GM19099 (cell line): Measurements from ENCODE around the gene PPP1R9A.

Experiments used
- POLR2A ChIP-seq: IDR thresholded peaks from 3 replicates; pipeline ENCODE4 v1.6.1; 2011; ENCODE audit warnings: low read depth; ENCODE audit not compliant: insufficient read length; ENCODE audit errors: extremely low read depth

Gene PPP1R9A

GRCh38 chr7:95027234-95027872 is 120.0 kb downstream of the PPP1R9A start:
- no peak for TF ChIP-seq POLR2A

- TF ChIP-seq POLR2A = no peak
These were observed 121.3 kb downstream of the PPP1R9A start for GRCh38 chr7:95028683-95029082.

DNA sequence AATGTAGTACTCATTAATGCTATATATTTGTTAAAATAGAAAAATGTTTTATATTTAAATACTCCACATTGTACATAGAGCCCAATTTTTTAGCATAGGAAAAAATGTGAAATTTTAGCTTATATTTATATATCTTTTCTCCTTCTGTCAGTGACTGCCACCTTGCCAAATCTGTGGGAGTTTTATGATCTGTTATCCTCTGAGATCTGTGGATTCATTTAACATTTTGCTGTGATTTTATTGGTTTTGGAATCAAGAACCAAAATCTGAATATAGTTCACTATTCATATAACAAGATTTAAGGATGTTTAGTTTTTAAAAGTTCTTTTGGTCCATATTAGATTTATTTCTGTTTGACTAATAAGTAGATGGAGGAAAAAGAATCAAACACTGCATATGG is 127.9 kb downstream of the PPP1R9A start:
- no peak for TF ChIP-seq POLR2A

- no peak for TF ChIP-seq POLR2A
These were observed 133.6 kb downstream of the PPP1R9A start for GRCh38 chr7:95041031-95041430.

DNA sequence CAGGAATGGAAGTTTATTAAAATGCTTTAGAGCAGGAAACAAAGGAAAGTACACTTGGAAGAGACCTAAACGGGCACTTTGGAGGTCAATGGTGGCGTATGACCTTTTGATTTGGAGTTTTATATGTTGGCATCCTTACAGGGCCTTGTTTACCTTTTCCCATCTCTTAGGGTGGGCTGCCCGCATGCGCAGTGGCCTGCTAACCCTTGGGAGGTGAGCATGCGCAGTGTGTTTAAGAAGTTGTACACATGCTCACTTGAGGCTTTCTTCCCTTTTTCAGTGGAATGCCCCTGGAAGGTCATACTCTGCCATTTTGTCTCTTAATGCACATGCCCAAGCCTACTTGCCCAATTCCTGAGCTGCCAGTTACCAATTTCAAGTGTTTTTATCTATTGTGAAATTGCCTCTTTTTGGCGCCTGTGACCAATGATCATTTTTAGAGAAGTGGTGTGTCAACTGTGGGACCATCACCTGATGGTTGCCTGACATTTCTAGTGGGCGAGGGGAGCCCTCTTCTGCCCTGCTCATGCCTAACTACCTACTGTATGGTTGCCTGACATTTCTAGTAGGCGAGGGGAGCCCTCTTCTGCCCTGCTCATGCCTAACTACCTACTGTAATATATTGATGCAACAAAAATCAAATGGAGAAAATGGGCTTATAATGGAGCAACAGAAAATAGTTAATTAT is 138.0 kb downstream of the PPP1R9A start:
- TF ChIP-seq POLR2A = no peak

GRCh38 chr7:95046494-95047240 is 139.3 kb downstream of the PPP1R9A start:
- no peak for TF ChIP-seq POLR2A

DNA sequence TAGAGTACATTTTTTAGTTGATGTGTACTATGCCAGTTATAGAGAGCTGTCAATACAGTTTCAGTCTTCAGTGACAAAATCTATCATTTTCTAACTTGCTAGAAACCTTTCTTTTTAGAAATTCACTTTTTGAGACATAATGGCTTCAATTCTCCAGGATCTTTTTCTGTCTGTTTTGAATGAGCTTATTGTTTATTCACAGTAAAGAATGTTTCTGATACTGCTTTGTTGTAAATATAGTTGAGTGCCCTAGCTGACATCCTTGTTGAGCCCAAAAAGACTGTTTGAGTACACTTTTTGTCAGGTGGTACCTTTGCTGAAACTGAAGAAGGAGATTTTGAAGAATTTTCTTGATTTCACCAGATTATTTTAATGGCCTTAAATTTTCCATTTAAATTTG is 139.9 kb downstream of the PPP1R9A start:
- TF ChIP-seq POLR2A = no peak

- no peak for TF ChIP-seq POLR2A
These were observed 145.2 kb downstream of the PPP1R9A start for GRCh38 chr7:95052566-95053094.

- no peak for TF ChIP-seq POLR2A
These were observed 147.0 kb downstream of the PPP1R9A start for GRCh38 chr7:95054386-95054785.

DNA sequence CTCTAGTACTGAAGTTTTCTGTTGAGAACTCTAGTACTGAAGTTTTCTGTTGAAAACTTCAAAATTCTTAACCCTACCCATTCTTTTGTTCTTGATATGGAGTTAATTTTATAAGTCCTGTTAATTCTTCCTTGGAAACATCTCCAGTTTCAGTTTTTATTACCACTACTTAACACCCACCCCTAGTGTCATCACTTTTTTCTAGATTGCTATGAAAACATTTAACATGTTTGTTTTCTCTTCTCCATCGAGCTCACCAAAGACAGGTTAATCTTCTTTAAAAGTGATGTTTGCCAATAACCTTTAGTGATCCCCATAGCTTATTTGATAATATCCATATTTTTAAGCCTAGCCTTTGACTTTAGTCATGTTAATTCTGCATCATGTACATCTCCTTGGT is 147.9 kb downstream of the PPP1R9A start:
- no peak for TF ChIP-seq POLR2A

DNA sequence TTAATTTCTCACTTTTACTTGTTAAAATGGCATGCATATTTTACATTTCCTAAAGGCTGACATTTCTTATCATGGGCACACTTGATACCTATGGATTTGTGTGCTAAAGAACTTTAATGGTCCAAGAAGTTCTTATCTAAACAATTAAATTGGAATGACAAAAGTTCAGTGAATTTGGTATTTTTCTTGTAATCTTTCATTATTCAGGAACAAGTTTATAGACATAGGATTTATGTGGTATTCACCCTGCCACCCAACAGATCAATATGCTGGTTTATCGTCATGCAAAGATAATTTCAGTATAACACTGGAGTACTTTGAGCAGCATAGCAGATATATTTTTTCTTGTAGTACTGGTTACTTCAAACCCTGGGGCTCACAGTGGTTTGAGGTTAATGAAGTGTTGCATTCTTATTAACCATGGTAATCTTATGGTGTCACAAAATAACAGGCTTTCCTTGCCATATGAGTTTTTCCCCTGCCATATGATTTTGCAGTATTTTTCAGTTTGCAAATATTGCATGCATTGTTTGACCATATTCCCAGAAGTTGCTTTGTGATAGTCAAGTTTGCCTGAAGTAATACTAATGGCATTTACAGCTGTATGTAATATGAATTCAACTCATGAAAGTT is 148.8 kb downstream of the PPP1R9A start:
- no peak for TF ChIP-seq POLR2A

DNA sequence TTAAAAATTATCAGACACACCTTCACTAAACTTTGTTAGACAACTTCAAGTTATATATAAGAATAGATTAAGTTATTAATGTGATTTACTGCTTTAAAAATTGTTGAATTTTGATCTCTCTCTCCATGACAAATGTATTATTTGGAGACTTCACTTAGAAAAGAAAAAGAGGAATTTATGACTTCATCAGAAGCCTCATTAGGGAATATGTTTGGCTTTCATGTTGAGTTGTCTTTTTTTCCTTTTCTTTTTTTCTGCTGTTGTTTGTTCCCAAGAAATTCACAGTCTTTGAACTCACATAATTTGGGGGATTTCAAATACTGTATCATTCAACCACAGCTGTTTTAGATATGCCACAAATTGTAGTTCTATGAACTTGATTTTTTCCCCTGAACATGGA is 149.5 kb downstream of the PPP1R9A start:
- no peak for TF ChIP-seq POLR2A

DNA sequence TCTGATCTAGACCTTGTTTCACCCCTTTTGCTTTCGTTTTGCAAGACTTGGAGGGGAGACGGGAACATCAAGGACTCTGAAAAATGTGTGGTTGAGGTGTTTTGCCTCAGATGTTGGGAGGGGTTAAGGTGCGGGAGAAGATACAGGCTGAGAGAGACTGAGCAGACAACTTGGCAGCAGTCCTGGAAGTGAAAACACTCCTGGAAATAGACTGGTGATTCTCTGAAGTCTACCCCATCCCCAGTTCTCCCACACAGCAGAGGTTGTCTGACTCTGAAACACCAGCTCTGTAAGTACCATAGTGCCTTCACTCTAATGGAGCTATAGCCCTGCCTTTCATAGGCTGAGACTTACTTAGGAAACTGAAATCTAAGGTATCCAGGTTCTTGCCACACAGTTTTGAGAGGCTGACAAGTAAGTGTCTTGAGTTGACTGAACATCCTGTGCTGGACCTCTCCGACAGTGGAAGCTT is 152.5 kb downstream of the PPP1R9A start:
- TF ChIP-seq POLR2A = no peak

DNA sequence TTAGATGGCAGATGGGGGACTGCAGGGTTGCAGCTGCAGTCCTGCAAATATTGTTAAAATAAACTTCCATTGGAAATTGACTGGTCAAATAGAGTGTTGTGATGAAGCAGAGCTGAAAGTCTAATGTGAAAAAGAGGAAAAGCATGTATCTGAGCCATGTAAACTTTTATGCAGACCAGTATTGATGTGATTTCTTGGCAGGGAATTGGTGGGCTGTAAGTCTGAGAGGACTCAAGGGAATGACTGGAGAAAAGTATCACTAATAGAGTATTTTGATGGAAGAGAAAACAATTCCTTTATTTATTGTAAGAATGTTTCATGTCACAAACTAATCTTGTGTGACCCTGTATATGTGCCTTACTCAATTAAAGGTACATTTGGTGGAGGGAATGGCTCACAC is 155.5 kb downstream of the PPP1R9A start:
- TF ChIP-seq POLR2A = no peak
